Stimulated activated CD4-positive, alpha-beta T cell treated with anti-CD3 and anti-CD28 coated beads, Interleukin-1b, Interleukin-23, amount 100 ng/mL, for 48 hours (primary cell): Measurements from ENCODE around the gene DHRS1.

ENCODE experiments used
- DNase-seq: peaks from one replicate; pipeline ENCODE4 v3.0.0-alpha.2; 2020

Gene DHRS1

DNA sequence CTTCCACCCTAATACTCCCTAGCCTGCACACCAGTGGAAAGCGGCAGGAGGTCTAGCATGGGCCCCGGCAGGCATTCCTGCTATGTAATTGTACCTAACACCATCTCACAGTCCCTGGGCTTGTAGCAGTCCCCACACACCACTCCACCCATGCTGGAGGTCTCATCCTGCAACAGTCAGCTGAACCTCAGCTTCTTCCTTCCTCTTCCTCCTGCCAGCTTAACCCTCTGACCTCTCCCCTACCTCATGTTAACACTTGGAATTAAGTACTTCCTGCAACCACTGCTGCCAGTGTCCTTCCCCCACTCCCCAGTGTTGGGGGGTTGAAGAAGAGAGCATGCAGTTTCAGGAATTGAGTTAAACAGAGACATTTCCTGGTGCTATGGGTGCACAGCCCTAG is 27.7 kb upstream of the DHRS1 start:
- no peak for DNase-seq

DNA sequence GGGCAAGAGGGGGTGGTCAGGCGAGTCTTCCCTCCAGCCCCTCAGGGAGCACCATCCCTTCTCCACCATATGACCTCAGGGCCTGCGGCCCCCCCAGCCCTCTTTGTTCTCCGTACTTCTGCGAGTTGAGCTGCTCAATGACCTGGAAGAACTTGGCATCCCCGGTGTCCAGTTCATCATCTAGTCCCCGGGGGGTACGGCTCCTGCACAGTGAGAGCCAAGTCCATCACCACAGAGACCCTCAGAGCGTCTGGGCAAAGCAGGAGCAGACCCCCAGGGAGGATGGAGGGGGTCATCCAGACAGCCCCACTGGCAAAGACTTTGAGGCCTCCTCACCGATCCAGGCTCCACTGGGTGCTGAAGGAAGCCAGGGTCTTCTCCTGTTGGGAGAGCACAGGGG is 26.4 kb upstream of the DHRS1 start:
- no peak for DNase-seq

DNA sequence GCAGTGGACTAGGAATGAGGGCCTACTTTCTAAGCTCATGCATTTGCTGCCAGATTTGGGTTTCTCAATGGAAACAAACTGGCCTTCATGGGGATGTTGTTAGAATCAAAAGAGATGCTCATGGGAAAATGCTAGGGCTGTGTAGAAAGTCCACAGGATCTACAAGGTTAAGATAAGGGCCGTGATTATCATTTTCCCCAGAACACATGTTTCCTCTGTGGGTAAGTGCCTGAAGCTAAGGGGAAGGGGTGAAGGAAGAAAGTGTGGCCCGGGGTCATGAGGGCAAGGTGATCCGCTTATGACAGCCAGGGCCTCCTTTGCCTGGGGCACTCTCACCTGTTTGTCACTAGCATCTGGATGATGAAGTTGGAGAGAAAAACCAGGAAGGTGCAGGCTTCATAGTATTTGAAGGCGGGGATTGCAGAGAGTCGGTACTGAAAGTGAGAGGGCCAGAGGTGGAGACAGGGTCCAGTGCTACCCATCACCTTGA is 25.5 kb upstream of the DHRS1 start:
- DNase-seq = no peak

DNA sequence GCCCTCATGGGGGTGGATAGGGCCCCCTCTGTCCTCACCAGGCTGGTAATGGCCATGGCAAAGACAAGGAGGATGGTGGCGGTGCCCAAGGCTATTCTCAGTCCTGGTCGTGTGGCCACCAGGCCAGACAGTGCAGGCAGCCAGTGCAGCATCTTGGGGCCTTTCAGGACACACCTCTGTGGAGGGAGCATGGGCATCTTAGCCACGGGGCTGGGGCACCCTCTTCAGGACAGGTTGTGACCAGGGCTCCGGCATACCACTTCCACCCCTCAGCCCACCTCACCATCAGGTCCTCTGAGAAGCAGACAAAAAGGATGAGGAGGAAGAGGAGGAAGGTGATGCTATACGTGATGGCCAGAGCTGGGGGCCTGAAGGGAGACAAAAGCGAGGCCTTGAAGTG is 24.4 kb upstream of the DHRS1 start:
- no peak for DNase-seq

DNA sequence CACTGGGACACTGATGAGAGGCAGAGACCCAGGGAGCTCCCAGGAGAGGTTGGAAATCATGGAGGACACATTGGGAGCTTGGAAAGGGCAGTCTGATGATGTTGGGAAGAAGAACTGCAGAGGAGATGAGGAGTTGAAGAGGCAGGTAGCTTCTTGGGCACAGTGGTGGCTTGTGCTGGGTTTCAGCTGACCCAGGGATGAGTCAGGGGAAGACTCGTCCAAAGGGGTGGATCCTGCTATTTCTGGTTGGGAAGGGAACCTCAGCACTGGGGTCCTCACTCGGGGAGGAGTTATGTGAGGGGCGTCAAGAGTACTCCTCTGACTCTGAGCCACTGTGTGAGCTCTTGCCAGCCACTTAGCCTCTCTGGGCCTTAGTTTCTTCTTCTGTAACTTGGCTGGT is 23.8 kb upstream of the DHRS1 start:
- DNase-seq = no peak

GRCh38 chr14:24322672-24323071 is 23.1 kb upstream of the DHRS1 start:
- DNase-seq = no peak

DNA sequence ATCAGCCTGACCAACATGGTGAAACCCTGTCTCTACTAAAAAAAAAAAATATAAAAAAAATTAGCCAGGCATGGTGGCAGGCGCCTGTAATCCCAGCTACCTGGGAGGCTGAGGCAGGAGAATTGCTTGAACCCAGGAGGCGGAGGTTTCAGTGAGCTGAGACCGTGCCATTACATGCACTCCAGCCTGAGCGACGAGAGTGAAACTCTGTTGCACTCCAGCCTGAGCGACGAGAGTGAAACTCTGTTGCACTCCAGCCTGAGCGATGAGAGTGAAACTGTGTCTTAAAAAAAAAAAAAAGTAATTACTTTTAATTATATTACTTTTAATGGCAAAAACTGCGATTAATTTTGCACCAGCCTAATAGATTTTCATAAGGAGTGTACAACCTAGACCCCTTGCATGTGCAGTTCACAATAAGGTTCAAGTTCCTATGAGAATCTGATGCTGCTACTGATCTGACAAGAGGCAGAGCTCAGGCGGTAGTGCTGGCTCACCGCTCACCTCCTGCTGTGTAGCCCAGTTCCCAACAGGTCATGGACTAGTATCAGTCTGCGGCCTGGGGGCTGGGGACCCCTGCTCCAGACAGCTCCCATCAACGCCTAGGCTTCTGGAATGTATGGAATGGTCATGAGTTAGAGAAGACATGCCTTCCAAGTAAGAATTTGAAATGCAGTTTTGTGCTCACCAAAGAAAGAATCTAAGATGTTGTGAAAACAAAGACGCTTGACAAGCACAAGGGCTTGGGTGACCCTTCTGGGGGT is 21.8 kb upstream of the DHRS1 start:
- no peak for DNase-seq

GRCh38 chr14:24317141-24317928 is 17.8 kb upstream of the DHRS1 start:
- DNase-seq = no peak

DNA sequence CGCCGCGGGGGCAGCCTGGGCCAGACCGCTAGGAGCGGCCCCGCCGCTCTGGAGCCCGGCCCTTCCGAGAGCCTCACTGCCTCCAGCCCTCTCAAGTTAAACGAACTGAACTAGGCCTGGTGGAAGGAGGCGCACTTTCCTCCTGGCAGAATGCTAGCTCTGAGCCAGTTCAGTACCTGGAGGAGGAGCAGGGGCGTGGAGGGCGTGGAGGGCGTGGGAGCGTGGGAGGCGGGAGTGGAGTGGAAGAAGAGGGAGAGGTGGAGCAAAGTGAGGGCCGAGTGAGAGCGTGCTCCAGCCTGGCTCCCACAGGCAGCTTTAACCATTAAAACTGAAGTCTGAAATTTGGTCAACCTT is 17.0 kb upstream of the DHRS1 start:
- DNase-seq = no peak

DNA sequence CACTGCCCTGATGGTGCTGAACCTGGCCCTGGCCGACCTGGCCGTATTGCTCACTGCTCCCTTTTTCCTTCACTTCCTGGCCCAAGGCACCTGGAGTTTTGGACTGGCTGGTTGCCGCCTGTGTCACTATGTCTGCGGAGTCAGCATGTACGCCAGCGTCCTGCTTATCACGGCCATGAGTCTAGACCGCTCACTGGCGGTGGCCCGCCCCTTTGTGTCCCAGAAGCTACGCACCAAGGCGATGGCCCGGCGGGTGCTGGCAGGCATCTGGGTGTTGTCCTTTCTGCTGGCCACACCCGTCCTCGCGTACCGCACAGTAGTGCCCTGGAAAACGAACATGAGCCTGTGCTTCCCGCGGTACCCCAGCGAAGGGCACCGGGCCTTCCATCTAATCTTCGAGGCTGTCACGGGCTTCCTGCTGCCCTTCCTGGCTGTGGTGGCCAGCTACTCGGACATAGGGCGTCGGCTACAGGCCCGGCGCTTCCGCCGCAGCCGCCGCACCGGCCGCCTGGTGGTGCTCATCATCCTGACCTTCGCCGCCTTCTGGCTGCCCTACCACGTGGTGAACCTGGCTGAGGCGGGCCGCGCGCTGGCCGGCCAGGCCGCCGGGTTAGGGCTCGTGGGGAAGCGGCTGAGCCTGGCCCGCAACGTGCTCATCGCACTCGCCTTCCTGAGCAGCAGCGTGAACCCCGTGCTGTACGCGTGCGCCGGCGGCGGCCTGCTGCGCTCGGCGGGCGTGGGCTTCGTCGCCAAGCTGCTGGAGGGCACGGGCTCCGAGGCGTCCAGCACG is 16.4 kb upstream of the DHRS1 start:
- DNase-seq = no peak

DNA sequence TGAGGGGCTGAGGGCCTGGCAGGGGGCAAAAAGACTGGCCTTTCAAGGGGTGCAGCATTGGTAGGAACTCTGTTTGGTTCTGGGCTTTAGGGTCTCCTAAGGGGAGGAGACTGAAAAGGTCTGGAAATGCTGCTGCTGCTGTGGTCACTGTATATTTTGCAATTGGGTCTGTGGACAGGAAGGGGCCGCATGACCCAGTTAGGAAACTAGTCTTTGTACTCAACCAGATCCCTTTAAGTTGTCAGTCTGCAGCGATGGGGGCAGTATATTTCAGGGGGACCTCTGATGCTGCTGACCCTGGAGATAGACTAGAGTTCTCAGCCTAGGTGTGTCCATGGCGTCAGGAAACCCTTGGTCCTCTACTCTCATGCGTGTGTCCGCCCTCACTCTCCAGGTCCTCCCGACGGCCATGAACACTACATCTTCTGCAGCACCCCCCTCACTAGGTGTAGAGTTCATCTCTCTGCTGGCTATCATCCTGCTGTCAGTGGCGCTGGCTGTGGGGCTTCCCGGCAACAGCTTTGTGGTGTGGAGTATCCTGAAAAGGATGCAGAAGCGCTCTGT is 15.7 kb upstream of the DHRS1 start:
- DNase-seq = no peak

GRCh38 chr14:24314377-24315193 is 15.0 kb upstream of the DHRS1 start:
- DNase-seq = no peak

DNA sequence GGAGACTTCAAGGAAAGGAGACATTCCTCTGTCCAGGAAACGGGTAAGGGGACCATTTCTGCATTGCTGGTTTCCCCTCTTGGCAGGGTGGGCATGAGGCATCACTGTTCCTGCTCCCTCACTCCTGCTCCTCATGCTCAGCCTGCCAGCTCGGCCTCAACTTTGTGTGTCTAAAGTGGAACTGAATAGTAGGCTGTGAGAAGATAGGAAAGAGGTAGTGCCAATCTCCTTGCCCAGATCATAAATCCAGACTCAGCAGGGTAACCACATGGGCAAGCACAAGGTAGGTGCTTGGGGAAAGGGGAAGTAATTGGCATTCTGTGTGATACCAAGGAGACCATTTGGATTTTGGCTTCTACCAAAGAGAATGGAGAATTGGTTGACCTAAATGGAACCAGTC is 14.3 kb upstream of the DHRS1 start:
- DNase-seq = no peak

DNA sequence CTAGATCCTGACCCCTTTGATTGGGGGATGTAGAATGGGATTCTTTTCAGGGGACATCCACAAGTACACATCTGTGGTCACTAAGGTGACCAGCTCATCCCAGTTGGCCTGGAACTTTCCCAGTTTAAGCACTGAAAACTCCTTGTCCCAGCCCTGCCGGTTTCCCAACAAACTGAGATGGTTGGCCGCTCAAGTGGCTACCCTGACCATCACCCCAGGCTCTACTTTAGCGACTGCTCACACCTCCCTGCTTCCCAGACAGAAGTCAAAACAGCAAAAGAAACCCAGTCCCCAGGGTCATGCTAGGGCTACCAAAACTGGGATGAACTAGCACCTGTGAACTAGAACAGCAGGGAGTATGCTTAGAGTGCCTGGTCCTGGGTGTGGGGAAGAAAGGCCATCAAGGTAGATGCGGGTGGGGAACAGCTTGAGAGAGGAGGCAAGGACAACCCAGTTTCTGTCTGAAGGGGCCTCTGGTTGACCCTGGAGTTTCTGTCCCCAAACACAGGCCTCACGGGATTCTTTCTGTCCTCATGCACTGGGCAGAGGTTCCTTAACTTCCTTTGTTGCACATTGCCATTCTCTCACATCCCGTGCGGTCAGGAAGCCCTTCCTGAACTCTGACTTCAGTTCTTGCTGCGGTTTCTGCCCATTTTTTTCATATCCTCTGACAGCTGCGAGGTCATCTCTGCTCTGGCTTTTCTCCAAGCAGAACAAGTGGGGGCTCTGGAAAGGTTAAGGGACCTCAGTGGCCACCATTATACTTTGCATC is 13.3 kb upstream of the DHRS1 start:
- DNase-seq = no peak

GRCh38 chr14:24311837-24312615 is 12.4 kb upstream of the DHRS1 start:
- no peak for DNase-seq

GRCh38 chr14:24310646-24311604 is 11.3 kb upstream of the DHRS1 start, which contains the start of gene LTB4R:
LTB4R (plus strand) TSS chr14:24311502; CDS start chr14:24315652, 4,150 bp downstream.
- peak; percentile 59 for DNase-seq

DNA sequence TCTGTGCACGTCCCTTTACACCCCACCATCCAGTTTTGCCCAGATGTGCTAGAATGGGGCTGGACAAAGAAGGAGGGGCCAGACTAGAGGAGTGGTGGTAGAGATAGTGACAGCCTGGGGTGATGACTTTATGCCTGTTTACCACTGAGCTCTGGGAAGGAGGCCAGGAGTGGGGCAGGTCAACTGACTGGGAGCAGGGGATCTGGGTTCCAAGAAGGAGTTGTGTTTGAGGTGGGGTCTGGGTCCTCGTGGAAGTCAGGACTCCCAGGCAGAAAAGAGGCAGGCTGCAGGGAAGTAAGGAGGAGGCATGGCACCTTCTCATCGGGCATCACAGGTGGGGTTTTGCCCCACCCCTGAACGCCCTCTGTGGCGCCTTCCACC is 10.7 kb upstream of the DHRS1 start:
- DNase-seq = no peak

DNA sequence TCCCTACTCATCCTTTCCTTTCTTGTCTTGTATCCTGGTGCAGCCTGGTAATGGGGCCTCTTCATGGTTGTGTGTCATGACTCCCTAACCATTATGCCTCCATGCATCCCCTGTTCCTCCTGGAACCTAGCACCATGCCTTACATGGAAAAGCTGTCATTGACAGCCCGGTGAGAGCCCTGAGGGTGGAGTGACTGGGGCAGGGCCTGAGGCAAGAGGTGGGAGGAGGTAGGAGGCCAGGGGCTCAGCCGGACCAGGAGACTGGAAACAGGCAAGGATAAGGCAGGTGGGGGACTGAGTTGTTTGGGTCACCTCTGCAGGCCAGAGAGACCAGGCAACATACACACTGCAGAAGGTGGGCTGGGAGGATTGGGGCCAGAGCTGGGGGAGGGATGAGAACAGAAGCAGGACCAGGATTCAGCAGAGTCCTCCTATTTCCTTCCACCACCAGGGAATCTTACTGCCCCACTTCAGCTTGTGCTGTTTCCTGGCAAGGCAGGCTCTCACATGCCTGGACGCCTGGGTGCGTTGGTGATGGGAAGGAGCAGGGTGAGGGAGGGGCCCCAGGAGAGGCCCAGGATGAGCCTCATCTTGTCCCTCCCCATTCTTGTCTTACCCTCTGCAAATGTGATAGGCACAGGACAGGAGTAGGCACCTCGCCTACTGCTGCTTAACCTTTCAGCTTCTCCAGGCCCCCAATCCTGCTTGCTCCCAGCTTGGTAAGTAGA is 10.1 kb upstream of the DHRS1 start, which contains the start of gene LTB4R2:
Gene LTB4R2, plus strand, starts transcription at position 603 of the 727 bp plus-strand sequence. CDS start 525 bp downstream, outside the sequence.
- DNase-seq = no peak
